Fibroblast of the aortic adventitia (primary cell): ENCODE results near the gene ERG. TPM values are rescaled to one million over a fixed set of nuclear protein-coding genes. Genes with fewer than 3 reads are reported as not detected.

Source experiments
- DNase-seq: peaks from one replicate; pipeline ENCODE4 v3.0.0-alpha.2; 2010; ENCODE audit warnings: low read depth
- H3K4me3 ChIP-seq: 2 replicates; pipeline ENCODE4 v1.5.1; 2011; ENCODE audit warnings: low read depth, mild to moderate bottlenecking, control low read depth, low read length, moderate library complexity
- total RNA-seq: library from RNA; depleted of rRNA; stranded (reverse); fragments of >200 nt; gene quantifications from 2 replicates; pipeline ENCODE4 v1.2.3, GENCODE V29; 2012; ENCODE audit warnings: low replicate concordance
- TF ChIP-seq, protein P1 (sequence below): IDR thresholded peaks from 2 replicates; pipeline ENCODE4 v1.5.1; 2011; ENCODE audit warnings: mild to moderate bottlenecking, low read length, control low read depth, inconsistent platforms; ENCODE audit not compliant: insufficient read depth

The ERG gene
- total RNA-seq, 1 donor: 9.9 TPM

- TF ChIP-seq, protein P1, sequence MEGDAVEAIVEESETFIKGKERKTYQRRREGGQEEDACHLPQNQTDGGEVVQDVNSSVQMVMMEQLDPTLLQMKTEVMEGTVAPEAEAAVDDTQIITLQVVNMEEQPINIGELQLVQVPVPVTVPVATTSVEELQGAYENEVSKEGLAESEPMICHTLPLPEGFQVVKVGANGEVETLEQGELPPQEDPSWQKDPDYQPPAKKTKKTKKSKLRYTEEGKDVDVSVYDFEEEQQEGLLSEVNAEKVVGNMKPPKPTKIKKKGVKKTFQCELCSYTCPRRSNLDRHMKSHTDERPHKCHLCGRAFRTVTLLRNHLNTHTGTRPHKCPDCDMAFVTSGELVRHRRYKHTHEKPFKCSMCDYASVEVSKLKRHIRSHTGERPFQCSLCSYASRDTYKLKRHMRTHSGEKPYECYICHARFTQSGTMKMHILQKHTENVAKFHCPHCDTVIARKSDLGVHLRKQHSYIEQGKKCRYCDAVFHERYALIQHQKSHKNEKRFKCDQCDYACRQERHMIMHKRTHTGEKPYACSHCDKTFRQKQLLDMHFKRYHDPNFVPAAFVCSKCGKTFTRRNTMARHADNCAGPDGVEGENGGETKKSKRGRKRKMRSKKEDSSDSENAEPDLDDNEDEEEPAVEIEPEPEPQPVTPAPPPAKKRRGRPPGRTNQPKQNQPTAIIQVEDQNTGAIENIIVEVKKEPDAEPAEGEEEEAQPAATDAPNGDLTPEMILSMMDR: no peak
- DNase-seq: no peak
- H3K4me3 ChIP-seq: no peak overlapping the region
These were observed 112.7 kb downstream of the ERG start for GRCh38 chr21:38385427-38386175.

GRCh38 chr21:38384675-38385426, 113.4 kb downstream of the ERG start:
- TF ChIP-seq, protein P1: no peak
- DNase-seq: no peak
- H3K4me3 ChIP-seq: no peak overlapping the region

GRCh38 chr21:38384238-38384560, 114.1 kb downstream of the ERG start:
- TF ChIP-seq, protein P1: no peak
- H3K4me3 ChIP-seq: no peak overlapping the region
- DNase-seq: no peak

DNA sequence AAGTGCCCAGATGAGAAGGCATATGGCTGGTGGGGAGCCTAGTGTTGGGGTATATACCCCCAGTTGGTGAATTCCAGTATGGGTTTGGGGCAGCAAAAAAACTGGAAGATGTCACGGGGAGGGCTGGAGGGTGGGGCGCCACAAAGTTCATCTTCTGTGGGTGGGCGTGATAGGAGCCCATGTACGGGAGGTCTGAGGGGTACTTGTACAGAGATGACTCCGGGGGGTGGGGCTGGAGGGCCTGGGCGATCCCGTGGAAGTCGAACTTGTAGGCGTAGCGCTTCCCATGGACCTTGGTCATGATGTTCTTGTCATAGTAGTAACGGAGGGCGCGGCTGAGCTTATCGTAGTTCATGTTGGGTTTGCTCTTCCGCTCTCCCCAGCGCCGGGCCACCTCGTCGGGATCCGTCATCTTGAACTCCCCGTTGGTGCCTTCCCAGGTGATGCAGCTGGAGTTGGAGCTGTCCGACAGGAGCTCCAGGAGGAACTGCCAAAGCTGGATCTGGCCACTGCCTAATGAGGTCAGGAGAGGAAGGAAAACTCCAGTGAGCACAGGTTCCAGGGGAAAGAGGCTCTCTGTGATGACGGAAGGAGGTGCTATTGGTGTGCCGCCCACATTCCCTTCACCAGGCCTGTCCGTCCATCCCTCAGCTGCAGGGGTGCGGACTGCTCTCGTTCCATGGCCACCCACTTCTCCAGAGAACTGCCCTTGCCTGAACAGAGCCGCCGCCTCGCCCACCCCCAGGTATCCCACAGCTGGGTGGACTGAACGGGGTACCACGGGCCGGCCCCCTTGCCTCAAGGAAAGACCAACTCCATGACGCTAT, 114.7 kb downstream of the ERG start:
- TF ChIP-seq, protein P1: no peak
- DNase-seq: no peak
- H3K4me3 ChIP-seq: no peak overlapping the region

- peak; percentile 72 for DNase-seq
- TF ChIP-seq, protein P1: peak; percentile 47
- H3K4me3 ChIP-seq: no peak overlapping the region
These were observed 117.7 kb downstream of the ERG start for GRCh38 chr21:38380481-38381137.

- no peak overlapping the region for H3K4me3 ChIP-seq
- DNase-seq: peak; percentile 13
- TF ChIP-seq, protein P1: no peak
These were observed 119.1 kb downstream of the ERG start for GRCh38 chr21:38379147-38379546.
